Measurements from ENCODE around the gene STMN1.

The STMN1 gene

DNA sequence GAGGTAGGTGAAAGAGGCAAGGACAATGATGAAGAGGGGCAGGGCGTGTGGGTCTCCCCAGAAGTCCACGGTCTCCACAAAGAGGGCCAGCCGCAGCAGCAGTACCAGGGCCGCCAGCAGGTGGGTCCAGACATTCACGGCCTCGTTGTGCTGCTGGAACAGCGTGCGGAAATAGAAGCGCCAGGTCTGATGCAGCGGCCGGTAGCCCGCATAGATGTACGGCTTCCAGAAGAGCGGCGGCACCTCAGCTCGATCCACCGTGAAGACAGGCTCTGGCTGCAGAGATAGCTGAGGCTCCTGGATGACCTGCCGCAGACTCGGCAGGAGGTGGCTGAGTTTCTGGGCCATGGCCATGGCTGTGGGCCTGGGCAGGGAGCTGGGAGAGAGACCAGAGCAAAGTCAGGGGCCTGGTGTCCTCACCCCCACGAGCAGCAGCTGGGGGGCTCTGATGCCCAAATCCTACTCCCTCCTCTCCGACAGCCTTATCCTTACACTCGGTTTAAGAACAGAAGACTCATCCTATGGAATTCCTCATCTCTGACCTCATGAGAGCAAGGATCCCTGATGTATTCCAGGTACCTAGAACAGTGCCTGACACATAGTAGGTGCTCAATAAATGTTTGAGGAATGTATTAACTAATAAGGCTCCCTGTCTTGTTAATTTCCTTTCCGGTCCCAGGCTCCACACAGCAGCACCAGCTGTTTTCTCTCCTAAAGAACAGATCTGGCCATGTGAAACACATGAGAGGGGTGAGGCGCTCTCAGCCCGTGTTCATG lies 42.5 kb downstream of the STMN1 start:
- Histone ChIP-seq H3K4me3 (ENCODE audit: low read depth in 1 of 5, low read length in 5 of 5) (no peak overlapping the region), H3K9me3 (ENCODE audit: control insufficient read depth in 5 of 5, low read length in 5 of 5) (no peaks in the 10 kb centered on the region), H3K36me3 (ENCODE audit: control insufficient read depth in 5 of 5, insufficient read depth in 5 of 5, low read length in 5 of 5) (peaks cover 0 to 15% (median 9%) of the 10 kb centered on the region in 5 donors), H3K27ac (ENCODE audit: low read depth, low read length) (no peak overlapping the region), H3K27me3 (ENCODE audit: control insufficient read depth in 5 of 5, insufficient read depth in 4 of 5, low read length in 5 of 5) (no peaks in the 10 kb centered on the region), H3K4me1 (ENCODE audit: control insufficient read depth in 5 of 5, insufficient read depth in 5 of 5, low read length in 5 of 5) (peaks cover 0 to 28% (median 13%) of the 10 kb centered on the region in 5 donors), H3K9ac (ENCODE audit: low read length in 5 of 5) (no peak overlapping the region)

- H3K27ac ChIP-seq (ENCODE audit: low read depth, low read length), result no peak overlapping the region
- H3K4me3 ChIP-seq (ENCODE audit: low read depth in 1 of 5, low read length in 5 of 5), result no peak overlapping the region
- peaks cover 0 to 15% (median 9%) of the 10 kb centered on the region in 5 donors for H3K36me3 ChIP-seq (ENCODE audit: control insufficient read depth in 5 of 5, insufficient read depth in 5 of 5, low read length in 5 of 5)
- peaks cover 0 to 30% (median 15%) of the 10 kb centered on the region in 5 donors for H3K4me1 ChIP-seq (ENCODE audit: control insufficient read depth in 5 of 5, insufficient read depth in 5 of 5, low read length in 5 of 5)
- H3K9me3 ChIP-seq (ENCODE audit: control insufficient read depth in 5 of 5, low read length in 5 of 5), result no peaks in the 10 kb centered on the region
- H3K27me3 ChIP-seq (ENCODE audit: control insufficient read depth in 5 of 5, insufficient read depth in 4 of 5, low read length in 5 of 5), result no peaks in the 10 kb centered on the region
- H3K9ac ChIP-seq (ENCODE audit: low read length in 5 of 5), result no peak overlapping the region
These were observed 43.3 kb downstream of the STMN1 start for GRCh38 chr1:25862785-25863485.

- no peak overlapping the region for H3K27ac ChIP-seq (ENCODE audit: low read depth, low read length)
- no peaks in the 10 kb centered on the region for H3K27me3 ChIP-seq (ENCODE audit: control insufficient read depth in 5 of 5, insufficient read depth in 4 of 5, low read length in 5 of 5)
- H3K36me3 ChIP-seq (ENCODE audit: control insufficient read depth in 5 of 5, insufficient read depth in 5 of 5, low read length in 5 of 5), result peaks cover 0 to 15% (median 9%) of the 10 kb centered on the region in 5 donors
- H3K4me1 ChIP-seq (ENCODE audit: control insufficient read depth in 5 of 5, insufficient read depth in 5 of 5, low read length in 5 of 5), result peaks cover 0 to 30% (median 15%) of the 10 kb centered on the region in 5 donors
- H3K9me3 ChIP-seq (ENCODE audit: control insufficient read depth in 5 of 5, low read length in 5 of 5), result no peaks in the 10 kb centered on the region
- H3K4me3 ChIP-seq (ENCODE audit: low read depth in 1 of 5, low read length in 5 of 5), result no peak overlapping the region
- H3K9ac ChIP-seq (ENCODE audit: low read length in 5 of 5), result no peak overlapping the region
These were observed 44.6 kb downstream of the STMN1 start for GRCh38 chr1:25861316-25862286.

DNA sequence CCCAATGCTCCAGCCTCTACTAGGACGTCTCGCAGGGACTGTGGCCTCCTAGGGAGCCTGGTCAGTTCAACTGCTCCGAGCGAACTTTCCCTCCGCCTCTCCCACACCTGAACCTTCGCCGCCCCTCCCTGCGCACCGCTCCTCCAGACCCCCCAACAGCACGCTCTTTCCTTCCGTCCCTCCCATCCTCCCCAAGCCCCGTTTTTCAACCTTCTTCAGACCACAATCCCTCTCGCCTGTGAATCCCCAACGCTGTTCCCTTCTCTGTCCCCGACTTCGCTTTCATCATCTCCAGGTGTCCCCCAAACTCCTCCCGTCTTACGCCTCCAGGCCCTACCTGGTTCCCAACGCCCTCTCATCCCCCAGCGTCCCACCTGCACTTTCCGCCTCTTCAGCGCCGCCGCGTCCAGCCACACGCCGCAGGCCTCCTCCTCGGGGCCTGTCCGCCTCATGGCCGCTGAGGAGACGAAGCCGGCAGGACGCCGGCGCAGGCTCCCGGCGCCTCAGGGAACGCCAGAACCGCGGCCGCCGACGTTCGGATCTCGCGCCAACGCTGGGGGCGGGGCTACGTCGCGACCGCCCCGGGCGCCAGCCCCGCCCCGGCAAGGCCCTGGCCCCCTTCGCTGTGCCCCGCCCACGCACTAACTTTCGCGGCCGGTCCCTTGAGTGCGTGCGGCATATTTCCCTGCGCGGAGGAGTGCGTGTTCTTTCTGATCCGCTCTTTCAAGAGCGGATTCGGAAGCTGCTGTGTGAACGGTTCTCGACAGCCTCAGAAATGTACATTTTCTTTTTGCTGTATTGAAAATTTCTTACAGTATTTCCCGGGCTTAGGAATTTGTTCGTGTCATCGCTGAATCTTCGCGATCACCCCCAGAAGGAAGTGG lies 47.1 kb downstream of the STMN1 start, which contains the start of gene AUNIP:
AUNIP (minus strand) TSS at position 552 of the 884 bp plus-strand sequence; CDS start at position 452, 100 bp downstream.
- Histone ChIP-seq H3K27ac (ENCODE audit: low read depth, low read length) (peak within 1 kb of the TSS; percentile 66), H3K4me1 (ENCODE audit: control insufficient read depth in 5 of 5, insufficient read depth in 5 of 5, low read length in 5 of 5) (peaks cover 0 to 30% (median 15%) of the 10 kb centered on the region in 5 donors), H3K27me3 (ENCODE audit: control insufficient read depth in 5 of 5, insufficient read depth in 4 of 5, low read length in 5 of 5) (no peaks in the 10 kb centered on the region), H3K9me3 (ENCODE audit: control insufficient read depth in 5 of 5, low read length in 5 of 5) (no peaks in the 10 kb centered on the region), H3K9ac (ENCODE audit: low read length in 5 of 5) (peak within 1 kb of the TSS; percentile 63 to 82 (median 70)), H3K36me3 (ENCODE audit: control insufficient read depth in 5 of 5, insufficient read depth in 5 of 5, low read length in 5 of 5) (peaks cover 0 to 15% (median 9%) of the 10 kb centered on the region in 5 donors), H3K4me3 (ENCODE audit: low read depth in 1 of 5, low read length in 5 of 5) (peak within 1 kb of the TSS; percentile 63 to 81 (median 73))

GRCh38 chr1:25858494-25858893 lies 47.7 kb downstream of the STMN1 start:
- no peaks in the 10 kb centered on the region for H3K9me3 ChIP-seq (ENCODE audit: control insufficient read depth in 5 of 5, low read length in 5 of 5)
- peaks cover 0 to 13% (median 9%) of the 10 kb centered on the region in 5 donors for H3K36me3 ChIP-seq (ENCODE audit: control insufficient read depth in 5 of 5, insufficient read depth in 5 of 5, low read length in 5 of 5)
- no peak overlapping the region for H3K27ac ChIP-seq (ENCODE audit: low read depth, low read length)
- peaks cover 0 to 30% (median 15%) of the 10 kb centered on the region in 5 donors for H3K4me1 ChIP-seq (ENCODE audit: control insufficient read depth in 5 of 5, insufficient read depth in 5 of 5, low read length in 5 of 5)
- no peaks in the 10 kb centered on the region for H3K27me3 ChIP-seq (ENCODE audit: control insufficient read depth in 5 of 5, insufficient read depth in 4 of 5, low read length in 5 of 5)
- H3K9ac ChIP-seq (ENCODE audit: low read length in 5 of 5), result peak overlapping the region in 2 of 5 donors; percentile 11 to 58
- H3K4me3 ChIP-seq (ENCODE audit: low read depth in 1 of 5, low read length in 5 of 5), result peak overlapping the region in 2 of 5 donors; percentile 63 to 73

- Histone ChIP-seq H3K4me1 (ENCODE audit: control insufficient read depth in 5 of 5, insufficient read depth in 5 of 5, low read length in 5 of 5) (peaks cover 0 to 27% (median 15%) of the 10 kb centered on the region in 5 donors), H3K9me3 (ENCODE audit: control insufficient read depth in 5 of 5, low read length in 5 of 5) (no peaks in the 10 kb centered on the region), H3K4me3 (ENCODE audit: low read depth in 1 of 5, low read length in 5 of 5) (no peak overlapping the region), H3K36me3 (ENCODE audit: control insufficient read depth in 5 of 5, insufficient read depth in 5 of 5, low read length in 5 of 5) (no peaks in the 10 kb centered on the region), H3K27me3 (ENCODE audit: control insufficient read depth in 5 of 5, insufficient read depth in 4 of 5, low read length in 5 of 5) (no peaks in the 10 kb centered on the region), H3K9ac (ENCODE audit: low read length in 5 of 5) (no peak overlapping the region), H3K27ac (ENCODE audit: low read depth, low read length) (no peak overlapping the region)
These were observed 49.4 kb downstream of the STMN1 start for GRCh38 chr1:25856856-25857255.

DNA sequence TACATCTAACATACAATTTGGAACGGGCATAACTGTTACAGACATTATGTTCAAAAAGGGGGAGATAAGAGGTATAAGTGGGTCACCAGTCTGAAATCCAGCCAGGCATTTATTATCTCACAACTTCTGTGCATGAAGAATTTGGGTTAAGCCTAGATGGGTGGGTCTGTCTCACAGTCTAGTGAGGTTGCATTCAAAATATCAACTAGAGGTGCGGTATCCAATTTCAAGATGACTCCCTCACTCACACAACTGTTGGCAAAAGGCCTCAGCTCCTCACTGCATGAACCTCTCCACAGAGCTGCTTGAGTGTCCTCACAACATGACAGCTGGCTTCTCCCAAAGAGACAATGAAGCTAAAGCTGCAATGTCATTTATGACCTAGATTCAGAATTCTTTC lies 51.7 kb downstream of the STMN1 start:
- Histone ChIP-seq H3K4me3 (ENCODE audit: low read depth in 1 of 5, low read length in 5 of 5) (no peak overlapping the region), H3K36me3 (ENCODE audit: control insufficient read depth in 5 of 5, insufficient read depth in 5 of 5, low read length in 5 of 5) (no peaks in the 10 kb centered on the region), H3K27me3 (ENCODE audit: control insufficient read depth in 5 of 5, insufficient read depth in 4 of 5, low read length in 5 of 5) (no peaks in the 10 kb centered on the region), H3K27ac (ENCODE audit: low read depth, low read length) (no peak overlapping the region), H3K4me1 (ENCODE audit: control insufficient read depth in 5 of 5, insufficient read depth in 5 of 5, low read length in 5 of 5) (peaks cover 0 to 9% (median 7%) of the 10 kb centered on the region in 5 donors), H3K9ac (ENCODE audit: low read length in 5 of 5) (no peak overlapping the region), H3K9me3 (ENCODE audit: control insufficient read depth in 5 of 5, low read length in 5 of 5) (no peaks in the 10 kb centered on the region)
